HG03575 (cell line): Measurements from ENCODE around the gene GPC6.

Experiments used
- ATAC-seq: cut with Tn5 transposase; IDR thresholded peaks from one replicate; pipeline ENCODE4 v1.9.1; 2021; ENCODE audit not compliant: unreplicated experiment, insufficient number of reproducible peaks, low FRiP score; ENCODE audit errors: extremely low read depth

GPC6 gene

DNA sequence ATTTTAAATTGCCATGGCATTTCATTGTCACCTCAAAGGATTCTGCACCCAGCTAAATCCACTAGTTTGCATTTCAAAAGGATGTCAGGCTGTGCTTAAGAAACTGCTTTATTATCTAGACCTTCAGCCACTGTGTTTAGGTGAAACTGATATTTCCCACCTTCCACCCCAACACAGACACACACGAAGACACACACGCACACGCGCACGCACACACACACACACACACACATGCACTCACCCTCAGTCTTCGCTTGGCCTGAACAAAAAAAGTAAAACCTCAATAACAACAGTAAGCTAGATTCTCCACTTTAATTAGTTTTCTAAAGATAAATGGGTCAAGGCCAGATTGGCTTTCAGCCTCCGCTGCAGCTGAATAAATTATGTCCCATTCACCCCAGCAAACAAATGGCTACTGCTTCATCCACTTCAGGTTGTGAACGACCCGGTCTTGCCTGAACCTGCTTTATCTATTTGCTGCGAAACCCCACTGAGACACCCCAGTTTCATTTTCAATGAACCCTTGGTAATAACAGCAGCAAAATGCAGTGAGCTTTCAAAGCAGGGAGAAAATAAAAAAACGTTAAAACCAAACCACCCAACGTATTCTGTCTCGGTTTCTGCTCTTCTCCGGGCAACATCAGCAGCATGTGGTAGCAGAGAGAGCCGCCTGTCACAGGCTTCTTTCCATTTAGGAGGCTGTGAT, 1086.1 kb downstream of the GPC6 start:
- no peak for ATAC-seq

DNA sequence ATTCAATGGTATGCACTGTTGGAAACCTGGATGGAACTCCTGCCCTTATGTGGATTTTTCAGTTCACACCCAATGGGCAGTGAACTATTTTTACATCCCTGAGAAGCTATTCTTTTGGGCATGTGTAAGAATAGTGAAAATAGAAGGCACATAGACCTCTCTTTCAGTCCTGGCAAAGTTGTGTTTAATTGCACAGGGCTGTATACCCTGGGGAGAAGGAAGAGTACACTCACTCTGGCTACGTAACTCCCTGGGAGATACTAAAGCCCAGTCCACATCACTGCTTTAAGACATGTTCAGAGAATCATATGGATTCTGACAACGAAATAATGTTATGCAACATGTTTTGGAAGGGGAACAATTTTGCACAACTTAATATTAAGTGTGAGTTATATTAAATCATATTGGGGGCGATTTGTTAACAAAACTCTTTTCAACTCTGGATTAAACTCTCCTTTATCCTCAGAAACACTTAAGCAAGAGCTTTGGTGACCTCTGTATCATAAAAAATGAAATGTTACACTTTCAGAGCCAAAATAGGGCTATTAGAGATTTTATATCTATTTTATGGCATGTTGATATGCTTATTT, 1086.8 kb downstream of the GPC6 start:
- ATAC-seq, result no peak

DNA sequence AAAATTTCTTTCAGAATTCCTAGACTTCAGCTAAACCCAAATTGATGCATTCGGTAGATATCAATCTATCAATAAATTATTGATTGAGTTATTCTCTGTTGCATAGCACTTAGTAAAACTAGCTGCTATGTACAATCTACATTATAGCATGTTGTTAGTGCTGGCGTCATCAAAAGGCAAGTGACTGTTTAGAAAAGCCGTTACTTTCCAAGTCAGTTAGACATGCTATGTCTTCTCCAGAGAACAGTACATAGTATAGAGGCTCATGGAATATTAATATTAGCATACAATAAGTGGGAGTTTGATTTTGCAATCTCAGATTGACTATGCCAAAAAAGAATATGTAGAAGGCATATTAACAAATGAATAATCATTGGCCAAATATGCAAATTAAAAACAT, 1087.3 kb downstream of the GPC6 start:
- ATAC-seq, result no peak

DNA sequence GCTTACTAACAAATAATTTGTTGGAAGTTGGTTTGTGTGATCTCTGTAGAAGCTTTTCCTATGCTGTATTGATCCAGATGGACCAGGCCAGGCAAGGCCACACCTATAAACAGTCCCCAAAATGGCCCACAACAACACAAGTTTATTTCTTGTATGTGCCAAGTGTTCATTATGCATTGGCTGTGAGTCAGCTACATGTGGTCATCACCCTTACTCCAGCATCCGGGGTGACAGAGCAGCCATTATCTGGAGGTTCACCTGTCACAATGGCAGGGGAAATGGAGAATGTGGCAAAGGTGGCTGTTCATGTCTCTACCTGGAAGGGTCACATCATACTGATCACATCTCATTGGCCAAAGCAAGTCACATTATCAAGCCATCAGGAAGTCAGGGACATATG, 1088.6 kb downstream of the GPC6 start:
- no peak for ATAC-seq

DNA sequence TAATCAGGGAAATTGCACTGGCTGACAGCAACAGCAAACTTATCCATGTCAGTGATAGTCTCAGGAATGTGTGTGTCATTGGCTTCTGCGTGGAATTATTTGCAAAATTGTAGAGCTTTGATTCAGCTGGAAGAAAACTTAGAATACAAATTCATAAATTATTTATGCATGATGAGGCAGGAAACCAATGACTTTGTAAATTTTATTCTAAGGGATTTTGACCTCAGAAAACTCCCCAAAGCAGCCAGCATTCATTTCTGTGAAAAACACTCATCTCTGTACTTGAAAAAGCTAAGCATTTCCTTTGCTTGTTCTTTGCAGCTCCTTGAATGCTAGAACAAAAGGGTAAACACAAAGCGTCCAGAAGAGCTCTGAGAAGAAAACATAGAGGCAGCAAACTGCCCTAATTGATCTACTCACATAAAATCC, 1090.5 kb downstream of the GPC6 start:
- ATAC-seq, result no peak

DNA sequence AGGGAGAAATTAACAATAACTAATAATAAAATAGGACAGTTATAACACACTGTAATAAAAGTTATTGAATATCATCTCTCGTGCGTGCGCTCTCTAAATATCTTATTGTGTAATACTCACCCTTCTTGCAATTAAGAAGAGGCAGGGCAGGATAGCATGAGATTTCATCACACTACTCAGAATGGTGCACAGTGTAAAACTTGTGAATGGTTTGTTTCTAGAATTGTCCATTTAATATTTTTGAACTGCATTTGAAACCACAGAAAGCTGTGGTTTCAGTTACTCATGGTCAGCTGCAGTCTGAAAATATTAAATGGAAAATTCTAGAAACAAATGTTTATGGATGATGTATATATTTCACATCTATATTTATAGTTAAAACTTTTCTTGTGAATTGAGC, 1091.8 kb downstream of the GPC6 start:
- no peak for ATAC-seq

DNA sequence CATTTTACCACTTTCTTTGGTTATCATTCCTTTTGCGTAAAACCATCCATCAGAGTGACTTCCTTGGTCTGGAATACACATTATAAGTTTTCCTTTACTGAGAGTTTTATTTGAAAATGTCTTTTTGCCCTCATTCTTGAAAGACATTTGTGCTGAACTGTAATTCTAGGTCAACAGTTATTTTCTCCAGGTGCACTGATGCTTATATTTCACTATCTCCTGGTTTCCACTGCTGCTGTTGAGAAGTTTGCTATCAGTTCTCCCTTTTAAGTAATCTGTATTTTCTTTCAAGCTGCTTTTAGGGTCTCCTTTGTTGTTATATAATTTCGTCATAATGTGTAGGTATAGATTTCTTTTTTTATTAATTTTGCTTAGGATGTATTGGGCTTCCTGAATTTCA, 1092.9 kb downstream of the GPC6 start:
- no peak for ATAC-seq

DNA sequence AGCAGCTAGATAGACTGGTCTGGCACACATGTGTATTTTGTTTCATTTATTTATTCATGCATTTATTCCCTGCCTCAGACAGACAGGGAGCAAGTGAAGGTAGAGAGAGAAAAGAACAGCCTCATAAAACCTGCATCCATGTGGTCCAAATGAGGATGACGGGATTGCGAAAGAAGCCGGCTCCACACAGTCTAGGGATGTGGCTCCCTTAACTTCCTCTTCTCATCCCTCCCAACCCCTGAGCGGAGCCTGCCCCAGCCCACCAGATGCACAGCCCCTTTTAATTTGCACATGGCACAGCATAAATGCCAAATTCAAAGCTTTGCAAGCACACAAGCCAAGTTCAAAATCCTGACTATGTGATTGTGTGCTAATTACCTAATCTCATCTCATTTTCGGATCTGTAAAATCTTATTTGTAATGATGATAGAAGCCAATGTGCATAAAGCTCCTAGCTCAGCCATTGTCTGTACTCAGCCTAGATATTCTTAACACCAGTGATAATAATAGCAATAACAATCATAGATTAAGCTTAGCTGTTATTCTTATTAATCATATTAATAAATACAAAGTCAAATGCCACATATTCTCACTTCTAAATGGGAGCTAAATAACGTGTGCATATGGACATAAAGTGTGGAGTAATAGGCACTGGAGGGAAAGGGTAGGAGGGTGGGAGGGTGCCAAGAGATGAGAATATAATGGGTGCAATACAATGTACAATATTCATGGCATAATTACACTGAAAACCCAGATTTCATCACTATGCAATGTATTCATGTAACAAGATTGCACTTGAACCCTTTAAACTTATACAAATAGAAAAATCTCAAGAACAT, 1096.5 kb downstream of the GPC6 start:
- no peak for ATAC-seq

DNA sequence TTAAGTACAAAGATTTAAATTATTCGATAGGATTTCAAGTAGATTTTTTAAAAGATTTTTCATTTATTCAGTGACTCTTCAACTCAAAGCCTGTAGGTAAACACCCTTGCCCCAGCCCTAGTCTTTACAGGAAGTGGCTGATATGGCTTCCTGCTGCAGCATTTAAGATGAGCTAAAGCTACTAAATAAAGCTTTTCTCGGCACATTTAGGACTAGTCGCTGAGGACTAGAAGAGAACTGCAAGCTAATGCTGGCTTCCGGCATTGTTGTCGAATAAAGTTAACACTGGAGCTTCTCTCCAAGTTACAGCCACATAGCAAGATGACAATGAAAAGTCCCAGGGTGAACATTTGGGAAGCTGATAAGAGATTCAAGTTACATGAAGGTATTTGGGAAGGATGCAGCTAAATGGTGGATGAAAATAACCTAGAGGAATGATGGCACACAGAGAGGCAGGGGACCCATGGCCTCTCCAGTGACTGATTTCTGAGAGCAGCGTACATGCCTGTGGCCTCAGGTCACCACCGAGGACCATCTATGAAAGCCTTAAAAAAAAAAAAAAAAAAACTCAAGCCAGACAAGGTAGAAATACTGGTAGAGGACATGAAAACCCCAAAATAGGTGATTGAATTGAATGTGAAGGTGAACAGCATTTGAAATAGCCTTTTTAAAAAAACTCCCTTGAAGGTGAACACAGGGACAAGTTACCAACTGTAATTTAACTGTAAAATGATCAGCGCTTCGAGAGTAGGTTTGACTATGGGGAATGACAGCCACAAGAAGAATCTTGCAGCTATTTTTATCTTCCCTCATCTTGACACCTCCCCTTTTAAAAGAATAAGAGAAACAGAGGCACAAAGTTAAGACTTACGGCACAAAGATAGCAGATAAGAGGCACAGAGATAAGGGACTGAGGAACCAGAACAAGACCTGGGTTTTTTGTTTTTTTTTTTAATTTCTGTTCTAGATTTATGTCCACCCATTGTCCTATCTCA, 1097.5 kb downstream of the GPC6 start:
- no peak for ATAC-seq

DNA sequence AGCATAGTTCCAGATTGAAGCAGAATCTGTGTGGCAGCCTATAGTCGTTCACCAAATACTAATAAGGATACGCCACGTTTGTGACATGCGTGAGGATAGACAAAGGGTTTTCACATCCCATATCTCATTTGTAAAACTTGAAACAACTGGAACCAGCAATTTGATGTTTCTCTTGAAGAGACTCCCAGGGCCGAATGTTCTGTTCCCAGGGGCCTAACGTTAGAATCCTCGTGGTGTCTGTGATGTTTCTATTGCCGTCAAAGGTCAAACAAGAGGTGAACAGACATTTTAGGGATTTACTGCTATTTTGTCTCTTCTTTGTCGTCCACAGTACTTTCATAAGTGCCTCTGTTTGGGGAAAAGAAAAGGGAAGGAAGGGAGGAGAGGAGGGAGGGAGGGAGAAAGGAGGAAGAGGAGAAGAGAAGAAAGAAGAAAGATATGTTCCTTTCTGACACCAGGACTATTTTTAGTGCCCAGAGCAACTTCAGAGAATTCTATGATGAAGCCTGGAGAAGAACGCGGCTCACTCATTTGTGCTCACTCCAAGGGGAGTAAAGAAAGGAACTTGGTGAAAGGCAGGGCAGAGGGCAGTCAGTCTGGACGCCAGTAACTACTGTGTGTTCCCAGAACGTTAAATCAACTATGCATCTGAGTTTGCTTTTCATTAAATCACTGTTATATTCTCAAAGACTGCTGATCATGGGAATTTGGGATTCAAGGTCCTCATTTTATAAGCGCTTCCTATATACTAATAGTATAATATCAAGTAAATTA, 1098.3 kb downstream of the GPC6 start:
- no peak for ATAC-seq

DNA sequence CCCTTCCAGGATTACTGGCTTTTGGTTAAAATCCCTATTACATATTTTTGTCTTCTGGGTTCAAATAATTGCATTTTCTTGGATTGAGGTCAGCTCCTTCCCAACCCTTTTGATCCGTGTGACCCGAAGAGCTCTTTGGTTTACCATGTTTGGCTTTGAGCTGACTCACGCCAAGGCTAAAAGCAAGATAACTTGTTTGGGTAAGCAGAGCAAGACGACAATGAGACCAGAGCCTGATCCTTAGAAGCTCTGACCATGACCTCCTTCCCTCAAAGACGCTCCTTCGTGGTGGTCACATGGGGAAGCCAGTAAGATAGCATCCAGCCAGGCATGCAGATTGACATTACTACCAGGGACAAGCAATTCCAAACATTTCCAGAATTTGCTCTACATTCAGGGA, 1099.0 kb downstream of the GPC6 start:
- no peak for ATAC-seq

DNA sequence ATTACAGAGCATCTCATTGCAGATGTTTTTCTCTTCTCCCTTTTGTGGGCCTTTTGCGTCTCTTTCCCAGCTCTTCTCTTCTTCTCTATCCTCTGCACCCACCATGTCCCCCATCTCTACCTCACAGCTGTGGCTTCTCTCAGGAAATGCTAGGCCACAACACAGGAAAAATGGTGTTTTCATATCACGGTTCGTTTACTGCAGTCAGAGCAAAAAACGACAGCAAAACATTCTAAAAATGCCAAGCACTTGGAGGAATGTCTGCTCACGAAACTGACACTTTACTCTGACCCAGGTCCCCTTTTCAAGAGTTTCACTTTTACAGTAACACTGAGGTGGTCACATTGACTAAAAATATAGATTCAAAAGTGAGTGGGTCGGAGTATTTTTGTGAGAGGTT, 1100.7 kb downstream of the GPC6 start:
- ATAC-seq, result peak; percentile 99

DNA sequence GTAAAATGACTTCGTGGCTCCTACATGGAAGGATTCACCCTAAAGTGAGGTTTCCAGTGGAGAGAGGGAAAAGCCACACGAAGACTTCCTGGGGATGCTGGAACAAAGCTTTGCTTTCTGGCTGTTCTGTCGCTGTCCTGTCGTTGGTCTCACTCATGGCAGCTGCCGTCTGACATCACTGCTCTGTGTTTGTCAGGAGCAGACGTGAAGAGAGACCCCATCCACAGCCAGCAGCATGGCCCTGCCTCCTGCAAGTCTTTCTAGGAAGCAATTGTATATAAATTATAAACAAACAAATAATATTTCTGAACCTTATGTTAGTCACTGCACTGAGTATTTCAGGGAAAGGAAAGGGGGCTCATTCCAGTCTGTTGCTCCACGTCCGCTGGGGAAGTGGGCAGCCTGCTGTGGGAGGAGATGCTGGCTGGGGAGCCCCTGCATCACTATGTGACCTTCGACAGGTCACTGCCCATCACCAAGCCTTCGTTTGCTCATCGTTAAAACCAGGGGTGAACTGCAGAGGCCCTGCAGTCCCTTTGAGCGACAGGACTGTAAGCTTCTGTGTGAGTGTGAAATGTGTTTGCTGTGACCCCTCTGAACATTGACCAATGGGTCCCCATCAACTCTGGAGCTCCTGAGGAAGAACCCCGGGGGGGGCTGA, 1101.9 kb downstream of the GPC6 start:
- ATAC-seq, result no peak

DNA sequence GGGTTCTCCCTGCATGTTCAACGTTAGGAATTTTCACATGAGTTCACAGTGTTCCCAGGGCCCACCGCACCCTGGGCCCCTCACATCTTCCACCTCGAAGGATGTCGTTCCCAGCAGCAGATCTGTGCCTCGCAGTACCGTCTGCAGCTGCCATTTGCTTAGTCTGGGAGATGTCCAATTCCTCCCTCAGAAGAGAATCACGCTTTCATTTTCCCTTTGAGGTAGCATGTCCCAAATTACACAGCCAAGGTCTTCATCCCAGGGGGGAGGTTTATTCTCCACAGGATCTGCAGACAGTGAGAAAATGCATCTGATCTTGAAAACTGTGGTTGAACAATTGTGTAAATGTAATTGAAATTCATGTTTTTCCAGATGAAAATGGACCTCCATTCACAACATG, 1102.7 kb downstream of the GPC6 start:
- ATAC-seq, result no peak

DNA sequence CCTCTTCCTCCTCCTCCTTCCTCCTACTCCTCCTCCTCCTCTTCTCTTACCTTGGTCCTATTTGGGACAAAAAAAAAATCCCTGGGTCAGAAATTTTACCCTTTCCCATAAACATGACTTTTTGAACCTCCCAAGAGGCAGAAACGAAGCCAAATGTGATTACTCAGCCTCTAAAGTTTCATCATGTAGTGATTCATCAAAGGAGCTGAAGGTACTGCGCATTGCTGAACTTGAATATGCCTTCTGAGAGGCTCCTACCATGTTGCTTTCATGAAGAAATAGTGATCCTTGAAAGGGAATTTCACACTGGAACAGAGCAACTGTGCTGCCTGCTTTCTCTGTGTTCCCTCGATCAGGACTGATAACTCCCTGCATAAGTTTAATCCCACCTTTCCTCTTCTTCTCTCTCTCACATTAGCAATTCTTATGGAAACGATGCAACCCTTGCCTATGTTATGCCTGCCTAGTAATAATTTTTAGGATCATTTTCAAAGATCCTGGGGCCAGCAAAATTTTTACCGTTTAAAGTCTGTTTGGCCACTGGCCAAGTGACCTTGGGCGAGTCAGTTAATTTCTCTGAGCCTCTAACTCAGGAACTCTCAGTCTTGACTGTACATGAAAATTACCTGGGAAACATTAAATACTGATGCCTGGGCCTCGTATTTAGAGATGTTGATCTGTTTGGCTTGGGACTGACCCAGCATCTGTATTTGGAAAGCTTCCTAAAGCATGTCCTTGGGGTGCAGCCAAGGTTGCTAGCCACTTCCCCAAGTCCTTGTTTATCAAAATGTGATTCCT, 1103.3 kb downstream of the GPC6 start:
- ATAC-seq, result no peak

DNA sequence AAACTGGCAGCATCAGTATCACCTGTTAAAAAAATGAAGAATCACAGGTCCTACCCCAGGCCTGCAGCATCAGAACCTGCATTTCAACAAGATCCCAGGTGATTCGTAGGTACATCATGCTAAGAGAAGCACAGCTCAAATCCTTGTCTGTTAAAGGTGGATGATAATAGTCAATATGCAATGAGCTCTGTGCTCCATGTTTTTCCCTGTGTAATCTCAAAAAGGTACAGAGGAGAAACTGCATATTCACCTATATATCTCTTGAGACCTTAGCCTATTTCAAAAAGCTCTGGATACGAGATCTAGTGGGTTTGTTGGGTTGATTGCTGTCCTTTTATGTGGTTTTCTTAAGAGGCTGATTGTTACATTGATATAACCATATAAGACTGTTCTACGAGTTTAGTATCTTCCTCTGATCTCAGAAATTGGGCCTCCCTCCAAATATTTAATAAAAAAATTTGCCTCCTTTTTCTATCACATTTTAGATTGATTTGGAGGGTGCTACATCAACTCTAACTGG, 1104.0 kb downstream of the GPC6 start:
- ATAC-seq, result no peak

DNA sequence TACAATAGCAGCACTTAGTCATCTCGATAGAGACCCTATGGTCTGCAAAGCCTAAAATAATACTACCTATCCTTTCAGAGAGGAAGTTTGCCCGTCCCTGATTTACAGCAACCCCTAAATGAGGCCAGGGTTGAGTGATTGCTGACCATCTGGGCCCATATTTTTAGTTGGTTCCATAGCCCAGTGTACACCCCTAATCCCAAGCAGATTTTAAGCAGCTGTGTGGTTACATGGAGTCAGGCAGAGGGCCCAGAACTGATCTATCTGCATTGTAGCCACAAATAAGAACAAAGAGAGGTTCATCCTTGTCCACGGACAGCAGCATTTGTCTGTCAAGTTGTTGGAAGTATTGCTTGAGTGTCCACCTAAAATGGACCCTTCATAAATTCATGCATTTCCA, 1104.7 kb downstream of the GPC6 start:
- ATAC-seq, result no peak
